GM21576 (cell line): Measurements from ENCODE around the gene LPCAT3.

Source experiments
- ATAC-seq: cut with Tn5 transposase; IDR thresholded peaks from one replicate; pipeline ENCODE4 v1.9.1; 2021; ENCODE audit warnings: mild to moderate bottlenecking, moderate library complexity; ENCODE audit not compliant: unreplicated experiment

Gene LPCAT3

GRCh38 chr12:6954316-6955107 lies 63.8 kb downstream of the LPCAT3 start:
- no peak for ATAC-seq

GRCh38 chr12:6953442-6954315 lies 64.6 kb downstream of the LPCAT3 start:
- peak; percentile 34 for ATAC-seq

GRCh38 chr12:6952863-6953441 lies 65.3 kb downstream of the LPCAT3 start:
- no peak for ATAC-seq

DNA sequence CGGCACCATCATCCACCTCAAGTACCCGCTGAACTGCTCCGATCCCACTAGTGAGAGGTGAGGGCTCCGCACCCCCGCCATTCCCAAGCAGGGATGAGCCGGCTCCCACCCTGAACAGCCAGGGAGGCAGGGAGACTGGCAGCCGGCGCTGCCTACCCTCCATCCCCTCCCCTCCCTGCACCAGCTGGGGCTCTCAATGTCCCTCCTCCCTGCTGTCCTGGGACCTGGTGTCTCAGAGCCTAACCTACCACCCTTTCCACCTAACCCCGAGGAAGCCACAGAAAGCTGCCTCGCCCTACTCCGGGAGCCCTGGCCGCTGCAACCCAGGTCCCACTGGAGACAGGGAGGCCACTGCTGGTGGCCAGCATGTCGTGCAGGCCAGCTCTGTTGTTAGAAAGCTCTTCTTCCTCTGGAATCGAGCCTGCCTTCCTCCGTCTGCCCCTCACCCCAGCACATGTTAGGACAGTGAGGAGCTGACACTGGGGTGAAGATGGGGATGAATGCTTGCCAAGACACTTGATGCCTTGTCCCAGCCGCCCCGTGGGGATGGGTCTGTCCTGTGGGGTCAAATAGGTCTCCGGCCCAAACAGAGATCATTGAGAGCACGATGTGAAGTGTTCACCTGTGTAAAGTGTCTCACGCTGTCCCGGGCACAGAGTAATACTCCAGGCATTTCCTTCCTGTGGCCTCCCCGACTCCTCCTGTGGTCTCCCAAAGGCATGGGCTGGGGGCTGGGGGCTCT lies 66.0 kb downstream of the LPCAT3 start:
- no peak for ATAC-seq

GRCh38 chr12:6951551-6952120 lies 66.6 kb downstream of the LPCAT3 start:
- no peak for ATAC-seq

- ATAC-seq: no peak
Measured at GRCh38 chr12:6950811-6951540, 67.3 kb downstream of the LPCAT3 start, which contains the start of gene PTPN6. PTPN6 (plus strand) TSS chr12:6951356; CDS start chr12:6951513, 157 bp downstream.

DNA sequence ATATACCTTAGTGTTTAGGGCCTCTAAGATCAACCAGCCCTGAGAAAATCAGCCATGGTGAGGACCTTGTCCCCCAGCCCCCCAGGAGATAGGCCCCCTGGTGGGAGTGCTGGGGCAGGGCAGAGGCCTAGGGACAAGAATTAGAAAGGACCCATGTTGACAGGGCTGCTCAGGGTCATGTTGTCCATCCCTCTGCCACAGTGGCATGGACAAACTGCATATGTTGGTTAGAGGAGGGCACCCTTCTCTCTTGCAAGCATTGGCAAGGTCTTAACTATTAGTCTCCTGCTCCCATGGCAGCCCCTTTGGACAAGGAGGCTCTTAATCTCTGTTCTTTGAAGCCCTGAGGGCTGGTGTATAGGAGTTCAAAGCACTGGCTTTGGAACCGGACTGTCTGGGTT lies 67.9 kb downstream of the LPCAT3 start:
- ATAC-seq: no peak

- no peak for ATAC-seq
Measured at GRCh38 chr12:6948873-6949594, 69.2 kb downstream of the LPCAT3 start.

DNA sequence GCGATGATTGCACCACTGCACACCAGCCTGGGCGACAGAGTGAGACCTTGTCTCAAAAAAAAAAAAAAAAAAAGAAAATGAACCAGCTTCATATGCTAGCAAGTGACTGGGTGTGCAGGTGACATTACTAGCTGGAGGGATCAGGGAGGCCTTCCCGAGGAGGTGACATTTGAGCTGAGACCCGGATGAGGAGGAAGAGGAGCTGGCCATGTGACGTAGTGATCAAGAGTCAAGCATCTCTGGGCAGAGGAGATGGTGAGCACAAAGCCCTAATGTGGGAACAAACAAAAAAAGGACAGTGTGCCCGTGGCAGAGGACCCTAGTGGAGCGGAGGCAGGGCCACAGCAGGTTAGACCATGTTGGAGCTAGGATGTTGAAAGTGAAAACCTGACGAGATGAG lies 70.7 kb downstream of the LPCAT3 start:
- ATAC-seq: no peak

- ATAC-seq: no peak
Measured at GRCh38 chr12:6946920-6947374, 71.3 kb downstream of the LPCAT3 start.

DNA sequence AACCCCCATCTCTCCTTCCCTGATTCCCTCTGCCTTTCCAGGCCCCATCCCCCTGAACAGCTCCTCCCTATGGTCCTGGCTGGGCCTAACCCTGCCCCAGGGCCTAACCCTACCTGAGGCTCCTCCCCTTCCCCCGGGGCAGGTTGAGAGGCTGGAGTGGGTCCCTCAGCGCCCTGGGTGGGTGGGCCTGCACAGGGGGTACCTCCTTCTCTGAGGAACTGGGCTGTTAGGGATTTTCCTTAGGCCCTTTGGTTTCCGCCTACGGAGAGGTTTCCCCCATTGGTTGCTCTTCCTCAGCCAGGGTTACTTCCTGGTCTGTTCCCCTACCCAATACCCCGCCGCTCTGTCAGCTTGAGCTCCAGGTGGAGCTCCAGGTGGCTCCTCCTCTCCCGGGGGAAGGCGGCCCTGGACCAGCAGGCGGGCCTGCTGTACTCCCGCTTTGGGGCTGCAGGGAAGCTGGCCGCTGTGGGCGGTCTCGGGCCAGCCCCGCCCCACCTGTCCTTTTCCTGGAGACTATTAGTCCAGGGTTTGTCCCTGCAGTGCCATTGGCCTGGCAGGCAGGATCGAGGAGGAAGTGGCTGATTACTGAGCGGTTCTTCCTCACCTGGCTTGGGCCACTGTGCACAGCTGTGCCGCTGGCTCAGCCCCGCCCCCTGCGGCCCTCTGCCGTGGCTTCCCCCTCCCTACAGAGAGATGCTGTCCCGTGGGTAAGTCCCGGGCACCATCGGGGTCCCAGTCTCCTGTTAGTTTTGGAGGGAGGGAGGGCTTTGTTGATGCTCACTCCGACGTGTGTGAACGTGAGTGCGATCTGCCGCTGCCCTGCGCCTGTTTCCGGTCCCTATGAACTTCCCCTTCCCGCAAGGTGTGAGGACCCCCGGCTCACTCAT lies 72.0 kb downstream of the LPCAT3 start:
- ATAC-seq: peak; percentile 20

DNA sequence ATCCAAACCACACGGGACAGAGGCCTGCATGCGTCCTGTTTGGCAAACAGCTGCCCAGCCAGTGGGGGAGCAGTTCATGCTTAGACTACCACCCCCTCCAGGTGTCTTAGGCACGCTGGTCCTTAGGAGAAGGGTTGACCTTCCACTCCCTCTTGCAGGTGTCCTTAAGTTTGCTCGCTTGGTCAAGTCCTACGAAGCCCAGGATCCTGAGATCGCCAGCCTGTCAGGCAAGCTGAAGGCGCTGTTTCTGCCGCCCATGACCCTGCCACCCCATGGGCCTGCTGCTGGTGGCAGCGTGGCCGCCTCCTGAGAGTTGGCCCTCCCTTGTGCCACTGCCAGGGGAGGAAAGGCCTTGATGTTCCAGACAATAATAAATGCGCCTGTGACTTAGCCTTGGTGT lies 72.7 kb downstream of the LPCAT3 start:
- no peak for ATAC-seq

GRCh38 chr12:6944381-6945186 lies 73.7 kb downstream of the LPCAT3 start:
- peak; percentile 30 for ATAC-seq

- peak; percentile 29 for ATAC-seq
Measured at GRCh38 chr12:6943722-6944380, 74.4 kb downstream of the LPCAT3 start, which contains the start of the genes C12orf57 and RNU7-1. C12orf57 (plus strand) TSS chr12:6944022; CDS start chr12:6944122, 100 bp downstream. RNU7-1 (plus strand) TSS chr12:6943816.

- ATAC-seq: peak; percentile 33
Measured at GRCh38 chr12:6943389-6943721, 74.9 kb downstream of the LPCAT3 start.

- ATAC-seq: no peak
Measured at GRCh38 chr12:6942331-6942665, 76.0 kb downstream of the LPCAT3 start.

GRCh38 chr12:6941782-6942181 lies 76.5 kb downstream of the LPCAT3 start:
- no peak for ATAC-seq
